OCI-LY3 (cell line): ENCODE results near the gene NUDT6.
"Not testable (repeated sequence)": the region's sequence is repeated elsewhere in the genome, so short reads cannot be mapped to it uniquely, and the experiment has no call there.

Experiments used
- H2AFZ ChIP-seq: fragments of 200-600, 300-600 bp; shearing (Covaris generic); 2 replicates; pipeline ENCODE4 v1.6.0; 2014; ENCODE audit warnings: antibody characterized with exemption, low read depth, low read length
- H3K27ac ChIP-seq: fragments of 200-600, 300-600 bp; sonication (generic); 2 replicates; pipeline ENCODE4 v1.5.1; 2014; ENCODE audit warnings: mild to moderate bottlenecking, low read length, moderate library complexity, mixed read lengths
- H3K27me3 ChIP-seq: fragments of 200-600, 300-600 bp; sonication (generic); 2 replicates; pipeline ENCODE4 v1.6.1; 2014; ENCODE audit warnings: low read depth, low read length, mixed read lengths
- H3K36me3 ChIP-seq: fragments of 200-600, 300-600 bp; sonication (generic); replicated peaks from 2 replicates; pipeline ENCODE3; 2014; ENCODE audit warnings: low read depth, low read length, mixed read lengths
- H3K4me1 ChIP-seq: fragments of 300-600, 200-600 bp; sonication (generic); 2 replicates; pipeline ENCODE4 v1.6.1; 2014; ENCODE audit warnings: low read length, mixed read lengths
- H3K4me2 ChIP-seq: fragments of 200-600, 300-600 bp; sonication (generic); 2 replicates; pipeline ENCODE4 v1.6.1; 2014; ENCODE audit warnings: low read length, mixed read lengths
- H3K4me3 ChIP-seq: fragments of 300-600, 200-600 bp; sonication (generic); 2 replicates; pipeline ENCODE4 v1.5.1; 2014; ENCODE audit warnings: antibody characterized with exemption, mild to moderate bottlenecking, low read length, moderate library complexity
- H3K79me2 ChIP-seq: fragments of 300-600, 200-600 bp; shearing (Covaris generic); 2 replicates; pipeline ENCODE4 v1.6.1; 2014; ENCODE audit warnings: mild to moderate bottlenecking, low read length, mixed read lengths
- H3K9ac ChIP-seq: fragments of 300-600, 200-600 bp; shearing (Covaris generic); 2 replicates; pipeline ENCODE4 v1.6.0; 2014; ENCODE audit warnings: mild to moderate bottlenecking, low read length, moderate library complexity
- H3K9me3 ChIP-seq: fragments of 200-600, 300-600 bp; shearing (Covaris generic); 2 replicates; pipeline ENCODE4 v1.6.1; 2014; ENCODE audit warnings: low read length, mixed read lengths; ENCODE audit not compliant: insufficient read depth
- H4K20me1 ChIP-seq: fragments of 200-600, 300-600 bp; sonication (generic); 2 replicates; pipeline ENCODE4 v1.6.1; 2016; ENCODE audit warnings: low read length, mixed read lengths; ENCODE audit not compliant: insufficient read depth
- CTCF ChIP-seq: fragments of 200-600, 300-600 bp; sonication (generic); IDR thresholded peaks from 2 replicates; pipeline ENCODE4 v1.5.1; 2014; ENCODE audit warnings: antibody characterized with exemption, low read length, low read depth
- EZH2phosphoT487 ChIP-seq: fragments of 200-600 bp; shearing (Covaris generic); IDR thresholded peaks from 2 replicates; pipeline ENCODE4 v1.6.1; 2018; ENCODE audit warnings: antibody characterized with exemption, mixed run types, low read depth

The NUDT6 gene

GRCh38 chr4:122876456-122876855 lies 45.9 kb downstream of the NUDT6 start:
- H3K79me2 ChIP-seq = peaks cover 5% of the 10 kb centered on the region; the same call in 1 of the 2 replicates
- no peaks in the 10 kb centered on the region for H3K9me3 ChIP-seq
- no peak overlapping the region for H3K4me2 ChIP-seq
- H3K9ac ChIP-seq = no peak overlapping the region
- no peaks in the 10 kb centered on the region for H3K27me3 ChIP-seq
- H3K36me3 ChIP-seq = peaks cover 18% of the 10 kb centered on the region
- TF ChIP-seq CTCF (no peak), EZH2phosphoT487 (no peak)
- H3K4me1 ChIP-seq = peaks cover 12% of the 10 kb centered on the region
- H3K27ac ChIP-seq = no peak overlapping the region
- H3K4me3 ChIP-seq = no peak overlapping the region
- H2AFZ ChIP-seq = no peak overlapping the region
- 0 out of 2 replicates have a peak, but pooled peaks cover 2% of the 10 kb centered on the region for H4K20me1 ChIP-seq

- H3K27ac ChIP-seq = no peak overlapping the region
- H3K4me1 ChIP-seq = peaks cover 12% of the 10 kb centered on the region
- TF ChIP-seq EZH2phosphoT487 = no peak
- no peak for TF ChIP-seq CTCF
- H3K36me3 ChIP-seq = peaks cover 16% of the 10 kb centered on the region
- H3K79me2 ChIP-seq = peaks cover 5% of the 10 kb centered on the region; the same call in 1 of the 2 replicates
- no peaks in the 10 kb centered on the region for H3K27me3 ChIP-seq
- no peaks in the 10 kb centered on the region for H3K9me3 ChIP-seq
- H3K4me3 ChIP-seq = no peak overlapping the region
- no peak overlapping the region for H3K4me2 ChIP-seq
- H2AFZ ChIP-seq = no peak overlapping the region
- H3K9ac ChIP-seq = no peak overlapping the region
- 0 out of 2 replicates have a peak, but pooled peaks cover 2% of the 10 kb centered on the region for H4K20me1 ChIP-seq
Observed at GRCh38 chr4:122875949-122876348, 46.4 kb downstream of the NUDT6 start.

- Histone ChIP-seq H3K79me2 (peaks cover 14% of the 10 kb centered on the region), H3K27ac (no peak overlapping the region), H3K4me1 (peaks cover 9% of the 10 kb centered on the region), H3K36me3 (peaks cover 10% of the 10 kb centered on the region), H3K9me3 (no peaks in the 10 kb centered on the region), H3K4me3 (no peak overlapping the region), H3K9ac (no peak overlapping the region), H2AFZ (no peak overlapping the region), H3K27me3 (no peaks in the 10 kb centered on the region), H3K4me2 (no peak overlapping the region), H4K20me1 (0 out of 2 replicates have a peak, but pooled peaks cover 2% of the 10 kb centered on the region)
- TF ChIP-seq EZH2phosphoT487 = no peak
- TF ChIP-seq CTCF = no peak
Observed at GRCh38 chr4:122873821-122874593, 48.4 kb downstream of the NUDT6 start.

GRCh38 chr4:122873146-122873545 lies 49.3 kb downstream of the NUDT6 start:
- Histone ChIP-seq H3K4me2 (no peak overlapping the region), H4K20me1 (0 out of 2 replicates have a peak, but pooled peaks cover 2% of the 10 kb centered on the region), H3K9me3 (no peaks in the 10 kb centered on the region), H3K9ac (no peak overlapping the region), H3K4me1 (peaks cover under 1% of the 10 kb centered on the region; the same call in 1 of the 2 replicates), H2AFZ (no peak overlapping the region), H3K27me3 (no peaks in the 10 kb centered on the region), H3K36me3 (peaks cover 4% of the 10 kb centered on the region), H3K4me3 (no peak overlapping the region), H3K79me2 (peaks cover 17% of the 10 kb centered on the region), H3K27ac (no peak overlapping the region)
- TF ChIP-seq CTCF (no peak), EZH2phosphoT487 (no peak)

- H3K4me1 ChIP-seq, H3K9me3 ChIP-seq, H4K20me1 ChIP-seq, H3K9ac ChIP-seq, H3K4me3 ChIP-seq, H3K27me3 ChIP-seq, H3K4me2 ChIP-seq, H3K36me3 ChIP-seq, H3K27ac ChIP-seq, H2AFZ ChIP-seq: not testable (repeated sequence)
- peaks cover 18% of the 10 kb centered on the region for H3K79me2 ChIP-seq
Observed at GRCh38 chr4:122868235-122868634, 54.2 kb downstream of the NUDT6 start.
